Activated CD4-positive, alpha-beta T cell treated with anti-CD3 and anti-CD28 coated beads for 24 hours (primary cell): ENCODE data around the gene VPS13D.
A peak's percentile ranks its signal among the peaks of the same experiment; 100 is the strongest.
"Not testable (repeated sequence)": the region's sequence is repeated elsewhere in the genome, so short reads cannot be mapped to it uniquely, and the experiment has no call there.

Source experiments
- DNase-seq, 2 donors: peaks; one replicate each; pipeline ENCODE4 v3.0.0-alpha.2; 2020; ENCODE audit warnings: low read depth in 2 of 2

VPS13D gene

DNA sequence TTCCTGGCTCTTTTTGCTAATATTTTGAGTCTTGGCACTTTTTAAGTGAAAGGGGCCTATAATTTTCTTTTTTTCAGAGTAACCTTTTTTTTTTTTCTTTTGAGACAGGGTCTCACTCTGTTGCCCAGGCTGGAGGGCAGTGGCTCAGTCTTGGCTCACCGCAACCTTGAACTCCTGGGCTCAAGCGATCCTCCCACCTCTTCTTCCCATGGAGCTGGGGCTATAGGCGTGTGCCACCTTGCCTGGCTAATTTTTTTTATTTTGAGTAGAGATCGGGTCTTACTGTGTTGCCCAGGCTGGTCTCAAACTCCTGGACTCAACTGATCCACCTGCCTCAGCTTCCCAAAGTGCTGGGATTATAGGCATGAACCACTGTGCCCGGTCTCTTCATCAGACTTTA lies 285.4 kb downstream of the VPS13D start:
- DNase-seq, result no peak

DNA sequence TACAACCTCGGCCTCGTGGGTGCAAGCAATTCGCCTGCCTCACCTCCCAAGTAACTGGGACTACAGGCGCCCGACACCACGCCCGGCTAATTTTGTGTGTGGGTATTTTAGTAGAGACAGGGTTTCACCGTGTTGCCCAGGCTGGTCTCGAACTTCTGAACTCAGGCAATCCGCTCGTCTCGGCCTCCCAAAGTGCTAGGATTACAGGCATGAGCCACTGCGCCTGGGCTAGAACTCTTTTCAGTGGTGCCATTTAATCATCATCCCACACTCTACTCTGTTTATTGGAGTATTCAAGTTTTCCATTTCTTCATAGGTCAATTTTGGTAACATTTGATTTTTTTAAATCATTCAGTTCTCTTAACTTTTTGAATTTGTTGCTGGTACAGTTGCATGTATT lies 286.9 kb downstream of the VPS13D start:
- no peak for DNase-seq

DNA sequence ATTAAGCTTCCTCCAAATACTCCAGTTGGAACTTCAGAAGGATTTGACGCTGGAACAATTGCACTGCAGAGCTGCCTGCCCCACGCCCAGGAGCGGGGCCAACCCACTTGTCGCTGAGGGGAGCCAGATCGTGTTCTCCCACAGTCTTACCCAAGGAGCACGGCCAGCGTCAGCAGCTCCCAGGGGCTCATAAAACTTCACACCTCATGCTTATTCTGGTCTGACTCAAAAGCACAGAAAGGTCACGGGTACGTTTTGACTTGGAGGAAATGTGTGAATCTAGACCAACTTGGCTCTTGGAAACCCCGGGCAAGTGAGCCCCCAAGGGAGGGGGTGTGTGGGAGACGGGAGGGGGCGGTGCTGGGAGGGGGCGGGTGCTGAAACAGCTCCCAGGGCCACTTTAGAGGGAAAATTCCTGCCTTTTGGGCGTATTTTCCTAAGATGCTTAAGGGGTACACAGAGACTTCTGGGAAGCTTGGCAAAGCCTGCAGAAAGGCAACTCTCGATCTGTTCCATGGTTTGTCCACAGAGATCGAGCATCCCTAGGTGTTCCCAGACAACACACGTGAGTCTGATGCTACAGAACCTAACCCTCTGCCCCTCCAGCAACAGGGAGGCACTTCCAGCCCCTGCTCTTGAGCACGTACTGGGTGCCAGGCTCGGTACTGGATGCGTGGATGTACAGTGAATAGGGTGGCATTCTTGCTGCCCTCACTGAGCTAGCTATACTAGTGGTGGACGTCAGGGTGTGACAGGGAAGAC lies 289.3 kb downstream of the VPS13D start:
- peak; percentile 38 to 39 for DNase-seq

DNA sequence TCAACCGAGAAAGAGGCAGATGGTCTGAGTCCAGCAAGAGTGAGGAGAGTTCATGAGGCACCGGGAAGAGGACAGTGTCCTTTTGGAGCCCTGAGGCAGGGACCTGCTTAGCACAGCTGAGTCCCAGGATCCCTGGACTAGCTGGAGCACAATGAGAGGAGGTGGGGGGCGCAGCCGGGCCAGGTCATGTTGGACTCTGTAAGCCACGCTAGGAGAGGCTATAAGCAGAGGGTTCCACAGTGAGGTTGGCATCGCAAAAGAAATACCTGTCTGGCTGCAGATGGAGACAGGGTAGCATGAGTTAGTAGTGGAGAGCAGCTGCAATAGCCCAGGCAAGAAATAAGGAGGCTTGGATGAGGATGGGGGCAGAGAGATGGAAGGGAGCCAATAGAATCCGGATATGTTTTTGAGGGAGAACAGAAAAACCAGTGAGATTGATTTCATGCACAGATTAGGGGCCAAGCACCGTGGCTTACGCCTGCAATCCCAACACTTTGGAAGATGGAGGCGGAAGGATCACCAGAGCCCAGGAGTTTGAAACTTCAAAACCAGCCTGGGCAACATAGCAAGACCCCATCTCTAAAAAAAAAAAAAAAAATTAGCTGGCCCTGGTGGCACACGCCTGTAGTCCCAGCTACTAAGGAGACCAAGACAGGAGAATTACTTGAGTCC lies 290.0 kb downstream of the VPS13D start:
- DNase-seq, result no peak

DNA sequence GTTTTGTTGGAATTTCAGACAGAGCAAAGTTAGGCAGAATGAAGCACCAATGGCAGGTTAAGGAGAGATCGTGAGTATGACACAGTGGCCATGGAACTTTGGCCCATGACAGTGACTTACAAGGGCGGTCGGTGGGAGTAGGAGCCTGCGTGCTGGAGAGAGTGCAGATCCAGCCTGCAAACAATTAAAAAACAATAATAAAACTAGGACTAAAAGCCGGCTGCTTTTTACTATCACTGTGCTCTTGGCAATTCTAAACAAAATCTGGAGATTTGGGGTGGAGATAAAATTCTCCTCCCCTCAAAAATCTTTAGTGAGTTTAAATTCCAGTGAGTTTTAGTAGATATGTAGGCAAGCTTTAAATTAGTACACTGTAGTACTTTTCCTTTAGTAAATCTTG lies 291.3 kb downstream of the VPS13D start:
- DNase-seq, result no peak

DNA sequence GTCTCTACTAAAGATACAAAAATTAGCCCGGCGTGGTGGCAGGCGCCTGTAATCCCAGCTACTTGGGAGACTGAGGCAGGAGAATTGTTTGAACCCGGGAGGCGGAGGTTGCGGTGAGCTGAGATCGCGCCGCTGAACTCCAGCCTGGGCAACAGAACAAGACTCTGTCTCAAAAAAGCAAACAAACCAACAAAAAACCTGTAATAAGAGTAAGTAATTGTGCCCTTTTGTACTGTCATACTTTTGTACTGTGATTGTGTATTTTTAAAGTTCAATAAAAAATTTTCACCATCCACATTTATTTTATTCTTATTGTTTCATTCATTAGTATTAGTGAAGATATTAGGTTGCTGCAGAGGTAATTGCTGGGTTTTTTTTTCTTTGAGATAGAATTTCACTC lies 292.9 kb downstream of the VPS13D start:
- DNase-seq, result not testable (repeated sequence)

DNA sequence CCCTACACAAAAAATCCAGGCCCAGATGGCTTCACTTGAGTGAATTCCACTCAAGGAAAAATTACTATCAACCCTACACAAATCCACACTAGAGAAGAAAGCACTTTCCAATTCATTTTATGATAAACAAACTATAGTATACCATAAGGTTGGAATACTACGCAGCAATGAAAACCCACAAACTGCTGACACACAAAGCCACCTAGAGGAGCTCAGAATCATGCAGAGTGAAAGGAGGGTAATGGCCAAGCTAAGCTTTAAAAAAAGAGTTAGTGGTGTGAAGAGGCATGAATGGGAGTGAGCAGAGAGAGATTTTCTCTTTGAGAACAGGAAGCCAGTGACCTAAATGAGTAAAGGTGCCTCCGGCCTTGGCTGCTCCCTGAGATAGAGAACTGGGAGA lies 294.4 kb downstream of the VPS13D start:
- DNase-seq, result no peak

DNA sequence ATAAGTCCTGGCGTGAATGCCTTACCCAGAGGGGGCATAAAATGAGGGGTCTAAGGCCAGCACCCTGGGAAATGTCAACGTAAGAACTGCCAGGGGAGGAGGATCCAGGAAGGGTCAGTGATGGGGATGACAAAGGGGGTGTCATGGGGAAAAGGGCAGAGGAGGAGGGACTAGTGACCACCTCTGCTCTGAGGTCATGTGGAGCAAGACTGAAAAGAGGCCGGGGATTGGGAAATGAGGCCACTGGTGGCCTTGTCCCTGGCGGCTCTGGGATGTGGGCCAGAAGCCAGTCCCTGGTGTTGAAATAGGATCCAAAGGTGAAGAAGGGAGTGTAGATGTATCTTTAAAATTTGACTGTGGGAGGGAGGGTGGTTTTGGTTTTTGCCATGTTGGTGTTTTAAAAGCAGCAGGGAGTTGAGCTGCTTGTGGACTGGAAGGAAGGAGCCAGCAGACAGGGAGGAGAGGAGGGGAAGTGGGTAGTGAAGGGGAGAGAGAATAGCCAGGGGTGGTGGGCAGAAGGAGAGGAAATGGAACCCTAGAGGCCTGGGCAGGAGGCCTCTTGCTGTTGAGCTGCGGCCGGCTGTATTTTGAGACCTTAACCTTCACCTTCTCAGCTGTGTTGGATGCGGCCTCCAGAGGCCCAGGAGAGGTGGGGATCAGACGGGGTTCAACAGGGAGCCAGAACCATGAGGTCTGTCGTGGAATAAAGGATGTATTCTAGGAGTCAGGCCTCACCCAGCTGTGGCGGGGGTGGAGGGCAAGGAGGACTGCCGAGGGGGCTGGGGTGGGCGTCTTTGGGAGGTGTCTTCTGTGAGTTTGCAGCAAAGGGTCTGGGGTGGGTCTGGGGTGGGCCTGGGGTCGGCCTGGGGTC lies 295.7 kb downstream of the VPS13D start:
- no peak for DNase-seq

DNA sequence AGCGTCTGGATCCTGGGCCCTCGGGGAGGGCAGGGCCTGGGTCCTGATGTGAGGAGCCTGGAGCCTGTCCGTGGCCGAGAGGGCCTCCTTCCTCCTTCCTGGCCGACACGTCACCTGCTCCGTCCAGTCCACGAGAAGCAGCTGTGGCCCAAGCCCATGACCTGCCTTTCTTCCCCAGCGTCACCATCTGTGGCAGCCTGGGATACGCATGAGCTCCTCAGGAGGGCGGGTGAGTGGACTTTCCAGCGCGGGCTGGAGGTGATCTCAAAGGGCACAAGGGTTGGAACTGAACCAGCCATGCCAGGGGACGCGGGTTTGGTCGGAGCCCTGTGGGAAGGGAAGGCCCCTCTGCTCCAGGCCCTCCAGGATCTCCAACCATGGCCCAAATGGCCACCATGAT lies 297.7 kb downstream of the VPS13D start:
- DNase-seq, result no peak

DNA sequence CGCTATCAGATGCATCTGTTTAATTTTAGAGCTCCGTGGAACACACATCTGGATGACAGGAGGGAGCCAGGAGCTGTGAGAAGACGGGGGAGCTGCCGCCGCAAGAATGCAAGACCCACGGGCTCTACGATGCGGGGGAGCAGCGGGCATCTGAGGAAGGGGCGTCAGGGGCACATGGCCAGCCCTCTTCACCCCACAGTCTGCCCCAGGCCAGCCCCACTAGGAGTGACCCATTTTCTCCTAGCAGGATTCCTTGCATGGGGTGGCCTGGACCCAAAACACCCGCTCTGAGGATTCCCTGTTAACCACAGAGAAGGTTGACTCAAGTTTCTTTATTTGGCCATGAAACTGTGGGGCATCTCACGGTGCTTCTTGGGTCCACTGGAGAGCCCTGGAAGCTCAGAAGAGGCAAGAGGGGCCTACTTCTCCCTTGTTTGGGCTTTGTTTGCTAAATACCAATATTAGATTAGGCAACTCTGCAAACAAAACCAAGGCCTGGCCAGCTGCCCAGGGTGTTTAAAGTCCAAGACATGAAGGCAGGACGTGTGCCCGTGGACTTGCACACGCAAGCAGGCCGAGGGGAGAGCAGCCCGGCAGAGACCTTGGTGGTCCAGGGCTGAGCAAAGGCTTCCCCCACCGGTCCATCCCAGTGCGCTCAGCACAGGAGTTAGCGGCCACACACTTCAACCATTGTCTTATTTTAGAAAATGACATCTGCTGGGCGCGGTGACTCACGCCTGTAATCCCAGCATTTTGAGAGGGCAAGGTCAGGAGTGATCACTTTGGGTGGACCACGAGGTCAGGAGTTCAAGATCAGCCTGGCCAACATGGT lies 298.4 kb downstream of the VPS13D start:
- no peak for DNase-seq

DNA sequence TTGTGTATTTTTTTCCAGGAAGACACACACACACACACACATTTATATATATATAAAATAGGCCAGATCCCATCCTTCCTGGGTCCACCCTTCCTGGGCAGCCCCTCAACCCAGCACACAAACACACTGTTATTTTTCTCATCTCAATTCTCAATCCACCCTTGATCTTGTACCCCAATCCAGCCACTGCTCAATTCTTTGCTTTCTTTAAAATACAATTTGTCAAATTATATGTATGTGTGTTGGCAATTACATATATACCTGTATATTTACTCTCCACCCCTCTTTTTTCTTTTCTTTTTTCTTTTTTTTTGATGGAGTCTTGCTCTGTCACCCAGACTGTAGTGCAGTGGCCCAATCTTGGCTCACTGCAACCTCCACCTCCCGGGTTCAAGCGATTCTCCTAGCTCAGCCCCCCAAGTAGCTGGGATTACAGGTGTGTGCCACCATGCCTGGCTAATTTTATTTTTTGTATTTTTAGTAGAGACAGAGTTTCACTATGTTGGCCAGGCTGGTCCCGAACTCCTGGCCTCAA lies 299.9 kb downstream of the VPS13D start:
- DNase-seq, result no peak

DNA sequence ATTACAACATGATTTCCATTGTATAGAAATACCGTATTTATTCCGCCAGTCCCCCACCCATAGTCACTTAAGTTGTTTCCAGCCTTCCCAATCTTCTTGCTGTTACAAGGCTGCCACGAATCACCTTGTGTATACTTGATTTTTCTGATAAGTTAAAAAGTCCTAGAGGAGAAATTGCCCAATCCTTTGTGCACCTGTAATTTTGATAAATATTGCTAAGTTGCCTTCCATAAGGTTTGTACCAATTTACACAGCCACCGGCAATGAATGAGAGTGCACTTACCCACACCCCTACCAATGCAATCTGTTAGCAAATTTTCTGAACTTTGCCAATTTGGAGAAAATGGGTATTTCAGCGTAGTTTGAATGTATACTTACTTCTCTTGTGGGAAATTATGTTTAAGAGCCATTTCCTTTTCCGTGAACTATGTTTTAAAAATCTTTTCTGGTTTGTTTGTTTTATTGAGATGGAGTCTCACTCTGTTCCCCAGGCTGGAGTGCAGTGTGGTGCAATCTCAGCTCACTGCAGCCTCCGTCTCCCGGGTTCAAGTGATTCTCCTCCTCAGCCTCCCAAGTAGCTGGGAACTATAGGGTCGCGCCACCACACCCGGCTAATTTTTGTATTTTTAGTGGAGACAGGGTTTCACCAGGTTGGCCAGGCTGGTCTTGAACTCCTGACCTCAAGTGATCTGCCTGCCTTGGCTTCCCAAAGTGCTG lies 300.8 kb downstream of the VPS13D start:
- DNase-seq, result no peak

DNA sequence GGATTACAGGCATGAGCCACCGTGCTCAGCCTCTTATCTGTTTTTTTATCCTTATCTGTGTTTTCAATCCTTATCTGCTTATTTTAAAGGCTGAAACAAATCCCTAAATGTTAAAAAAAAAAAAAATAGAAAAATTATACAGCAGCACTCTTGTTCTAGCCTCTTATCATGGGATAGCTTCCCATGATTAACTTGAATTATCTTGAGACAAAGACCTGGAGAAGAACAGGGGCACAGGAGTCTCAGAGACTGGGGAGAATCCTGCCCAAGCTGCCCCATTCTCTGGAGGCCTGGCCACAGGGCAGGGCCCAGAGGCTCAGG lies 301.3 kb downstream of the VPS13D start:
- no peak for DNase-seq

DNA sequence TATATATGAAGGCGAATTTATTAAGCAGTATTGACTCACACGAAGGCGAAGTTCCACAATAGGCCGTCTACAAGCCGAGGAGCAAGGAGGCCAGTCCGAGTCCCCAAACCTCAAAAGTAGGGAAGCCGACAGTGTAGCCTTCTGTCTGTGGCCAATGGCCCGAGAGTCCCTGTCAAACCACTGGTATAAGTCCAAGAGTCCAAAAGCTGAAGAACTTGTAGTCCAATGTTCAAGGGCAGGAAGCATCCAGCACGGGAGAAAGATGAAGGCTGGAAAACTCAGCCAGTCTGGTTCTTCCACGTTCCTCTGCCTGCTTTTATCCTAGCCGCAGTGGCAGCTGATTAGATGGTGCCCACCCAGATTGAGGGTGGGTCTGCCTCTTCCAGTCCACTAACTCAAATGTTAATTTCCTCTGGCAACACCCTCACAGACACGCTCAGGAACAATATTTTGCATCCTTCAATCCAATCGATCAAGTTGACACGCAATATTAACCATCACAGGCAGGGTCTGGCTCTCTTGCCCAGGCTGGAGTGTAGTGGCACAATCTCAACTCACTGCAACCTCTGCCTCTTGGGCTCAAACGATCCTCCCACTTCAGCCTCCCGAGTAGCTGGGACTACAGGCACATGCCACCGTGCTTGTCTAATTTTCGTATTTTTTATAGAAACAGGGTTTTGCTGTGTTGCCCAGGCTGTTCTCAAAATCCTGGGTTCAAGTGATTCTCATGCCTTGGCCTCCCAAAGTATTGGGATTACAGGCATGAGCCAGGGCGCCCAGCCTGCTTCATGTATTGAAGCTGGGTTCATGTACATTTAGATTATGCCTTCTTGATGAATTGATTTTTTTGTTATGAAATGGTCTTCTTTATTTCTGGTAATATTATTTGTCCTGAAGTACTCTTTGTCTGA lies 302.8 kb downstream of the VPS13D start:
- DNase-seq, result no peak

DNA sequence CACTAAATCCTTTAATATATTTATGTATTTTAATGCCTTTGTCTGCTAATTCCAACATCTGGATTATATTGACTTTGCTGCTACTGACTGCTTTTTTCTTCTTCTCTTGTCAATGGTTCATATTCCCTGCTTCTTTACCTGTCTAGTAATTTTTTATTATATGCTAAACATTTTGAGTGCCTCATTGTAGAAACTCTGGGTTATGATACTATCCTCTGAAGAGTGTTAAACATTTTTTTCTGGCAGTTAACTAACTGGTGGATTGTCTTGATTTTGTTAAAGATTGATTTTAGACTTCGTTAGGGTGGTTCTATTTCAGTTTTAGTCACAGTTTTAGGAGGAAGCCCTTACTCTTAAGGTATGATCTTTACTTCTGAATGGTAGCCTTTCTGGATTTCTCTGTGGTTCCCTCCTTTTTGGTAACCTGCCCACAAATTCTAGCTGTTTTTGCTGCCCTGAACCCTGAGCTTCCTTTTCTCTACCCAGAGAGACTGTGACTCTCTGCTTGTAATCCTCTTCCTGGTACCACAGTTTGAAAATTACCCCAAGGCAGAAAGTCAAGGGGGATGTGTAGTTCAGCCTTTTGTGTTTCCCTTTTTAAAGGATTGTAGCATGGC lies 306.3 kb downstream of the VPS13D start:
- no peak for DNase-seq

DNA sequence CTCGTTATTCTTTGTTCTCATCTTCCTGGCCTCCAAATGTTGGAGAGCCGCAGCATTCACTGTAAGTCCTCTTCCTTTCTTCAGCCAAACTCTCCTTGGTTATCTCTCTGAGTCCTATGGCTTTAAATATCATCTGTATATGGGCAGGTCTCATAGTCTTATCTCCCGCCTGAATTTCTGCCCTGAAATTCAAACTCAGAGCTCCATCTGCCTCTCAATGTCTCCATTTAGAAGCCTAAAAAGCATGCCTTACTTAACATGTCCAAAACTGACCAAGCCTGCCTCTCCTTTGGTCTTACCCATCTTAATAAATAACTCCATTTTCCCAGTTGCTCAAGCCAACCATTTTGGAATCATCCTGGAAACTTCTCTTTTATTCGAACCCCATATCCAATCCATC lies 307.5 kb downstream of the VPS13D start:
- DNase-seq, result no peak

DNA sequence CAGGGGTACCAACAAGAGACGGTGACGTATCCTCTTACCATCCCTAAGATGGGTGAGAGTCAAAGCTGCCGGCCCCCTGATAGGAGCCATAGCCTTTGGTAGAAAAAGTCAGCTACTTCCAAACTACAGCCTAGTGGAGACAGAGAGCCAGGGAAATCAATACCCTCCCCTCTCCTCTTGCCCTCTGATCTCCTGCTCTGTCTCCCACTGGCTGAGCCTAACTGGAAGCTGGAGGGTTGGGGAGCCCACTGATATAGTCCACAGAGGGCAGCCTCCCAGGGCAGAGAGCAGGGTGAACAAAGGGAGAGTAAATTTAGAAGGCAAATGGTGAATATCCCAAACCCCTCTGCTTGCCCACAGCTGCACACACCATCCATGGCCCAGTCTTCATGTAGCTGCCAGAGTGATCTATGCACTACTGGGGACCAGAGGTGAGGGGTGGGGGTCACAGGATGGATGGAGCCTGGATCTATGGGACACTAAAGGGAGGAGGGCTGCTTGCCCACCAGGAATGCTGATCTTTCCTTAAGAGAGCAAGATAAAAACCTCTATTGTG lies 308.2 kb downstream of the VPS13D start:
- no peak for DNase-seq

DNA sequence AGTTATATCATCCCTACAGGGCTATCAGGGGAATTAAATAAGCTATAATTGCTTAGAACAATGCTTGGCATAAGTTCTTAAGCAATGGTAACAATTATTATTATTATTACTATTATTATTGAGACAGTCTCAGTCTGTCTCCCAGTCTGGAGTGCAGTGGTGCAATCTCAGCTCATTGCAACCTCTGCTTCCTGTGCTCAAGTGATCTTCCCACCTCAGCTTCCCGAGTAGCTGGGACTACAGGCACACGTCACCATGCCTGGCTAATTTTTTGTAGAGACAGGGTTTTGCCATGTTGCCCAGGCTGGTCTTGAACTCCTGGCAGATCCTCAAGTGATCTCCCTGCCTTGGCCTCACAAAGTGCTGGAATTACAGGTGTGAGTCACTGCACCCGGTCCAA lies 308.7 kb downstream of the VPS13D start:
- not testable (repeated sequence) for DNase-seq

DNA sequence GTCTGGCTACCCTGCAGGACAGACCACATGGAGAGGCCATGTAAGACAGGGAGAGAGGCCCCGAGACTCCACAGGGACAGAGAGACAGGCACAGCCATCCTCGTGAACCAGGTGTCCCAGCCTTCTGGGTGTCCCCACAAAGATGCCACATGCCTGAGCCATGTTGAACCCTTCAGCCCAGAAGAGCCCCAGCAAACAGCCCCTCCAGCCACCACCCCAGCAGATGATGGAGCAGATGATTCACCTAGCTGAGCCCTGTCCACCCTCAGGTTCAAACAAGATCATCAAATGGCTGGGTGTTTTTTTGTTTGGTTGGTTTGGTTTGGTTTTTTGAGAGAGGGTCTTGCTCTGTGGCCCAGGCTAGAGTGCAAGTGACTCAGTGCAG lies 309.5 kb downstream of the VPS13D start:
- no peak for DNase-seq
